HepG2 (cell line): ENCODE measurements around the gene CACNA2D1. TPM values are rescaled to one million over a fixed set of nuclear protein-coding genes. Genes with fewer than 3 reads are reported as not detected.

ENCODE experiments used
- ATAC-seq: fragments of 200-7000 bp; cut with Tn5 transposase; 3 replicates; pipeline ENCODE4 v1.9.1; 2020; ENCODE audit warnings: mild to moderate bottlenecking, moderate library complexity
- BruUV-seq: library from RNA; stranded (reverse); fragments of 400-500 nt; replicated peaks from 2 replicates; lab custom pipeline; 2021; lab: Mats Ljungman, UMichigan
- CTCF ChIA-PET: fragments of 300-600 bp; formaldehyde crosslinking; extraction: SDS; loops from one replicate; lab custom pipeline; 2021; ENCODE audit warnings: low total read pairs, inconsistent platforms, low intra/inter-chr PET ratio; lab: Yijun Ruan, JAX
- POLR2A ChIA-PET: fragments of 350-600 bp; sonication (Branson Sonifier 250); formaldehyde crosslinking; loops from one replicate; lab custom pipeline; 2020; ENCODE audit warnings: antibody characterized with exemption, inconsistent platforms; lab: Yijun Ruan, JAX
- DNase-seq: peaks from one replicate; pipeline ENCODE4 v3.0.0-alpha.2; 2015; ENCODE audit warnings: low spot score
- FAIRE-seq: peaks from 3 replicates; lab custom pipeline; 2011; peaks lifted over from hg19 to GRCh38; lab: Jason Lieb, UNC
- H2AFZ ChIP-seq: one replicate; pipeline ENCODE4 v1.6.1; 2011; ENCODE audit warnings: low read length, inconsistent platforms
- H3K27ac ChIP-seq: fragments of 300-600 bp; 3 replicates; pipeline ENCODE4 v1.8.0; 2011; ENCODE audit warnings: mixed run types, mild to moderate bottlenecking, mixed read lengths, low read length, inconsistent platforms; ENCODE audit not compliant: insufficient read depth; ENCODE audit errors: extremely low read length
- H3K27me3 ChIP-seq, 2 experiments: fragments of 200-600 bp in 1 of 2; 2 replicates in 1 of 2; 3 replicates in 1 of 2; pipeline versions ENCODE4 v1.6.0 to v1.8.0; 2011; ENCODE audit warnings: low read length in 2 of 2, mild to moderate bottlenecking in 2 of 2, moderate library complexity in 2 of 2, inconsistent platforms in 1 of 2; ENCODE audit not compliant: insufficient read depth in 2 of 2, control insufficient read depth in 1 of 2
- H3K36me3 ChIP-seq, 2 experiments: fragments of 200-600 bp in 1 of 2; replicated peaks in 1 of 2; 2 replicates in 1 of 2; 3 replicates in 1 of 2; pipeline versions ENCODE4 v1.5.1 to v1.8.0; 2011; ENCODE audit warnings: low read length in 2 of 2, inconsistent platforms in 1 of 2; ENCODE audit not compliant: insufficient read depth in 2 of 2, control insufficient read depth in 1 of 2
- H3K4me1 ChIP-seq: 2 replicates; pipeline ENCODE4 v1.5.1; 2012; ENCODE audit warnings: low read length, inconsistent platforms; ENCODE audit not compliant: insufficient read depth
- H3K4me2 ChIP-seq: 2 replicates; pipeline ENCODE4 v1.6.0; 2011; ENCODE audit warnings: low read depth, low read length, inconsistent platforms
- H3K4me3 ChIP-seq, 3 experiments: fragments of 200-600 bp in 1 of 3; sonication (generic), shearing (Covaris generic) in 1 of 3; replicated peaks in 1 of 3; 2 replicates each; pipeline ENCODE4 v1.5.1; 2011 to 2016; ENCODE audit warnings: low read length in 3 of 3, inconsistent platforms in 2 of 3, low read depth in 2 of 3, mild to moderate bottlenecking in 2 of 3, control low read depth in 1 of 3, mixed read lengths in 1 of 3; ENCODE audit not compliant: insufficient read depth in 1 of 3
- H3K79me2 ChIP-seq: one replicate; pipeline ENCODE4 v1.6.1; 2011; ENCODE audit warnings: low read length, inconsistent platforms; ENCODE audit not compliant: insufficient read depth
- H3K9ac ChIP-seq: 2 replicates; pipeline ENCODE4 v1.6.0; 2011; ENCODE audit warnings: mild to moderate bottlenecking, low read depth, low read length, inconsistent platforms; ENCODE audit not compliant: insufficient read depth
- H3K9me3 ChIP-seq: 2 replicates; pipeline ENCODE4 v1.5.1; 2012; ENCODE audit warnings: mild to moderate bottlenecking, low read length
- H4K20me1 ChIP-seq: 2 replicates; pipeline ENCODE4 v1.6.0; 2011; ENCODE audit warnings: inconsistent platforms, mild to moderate bottlenecking, low read length, moderate library complexity; ENCODE audit not compliant: insufficient read depth
- CBX1 ChIP-seq: IDR thresholded peaks from one replicate; pipeline ENCODE4 v1.6.1; 2016; ENCODE audit warnings: antibody characterized with exemption, low read depth
- SMC3 ChIP-seq: IDR thresholded peaks from 2 replicates; pipeline ENCODE4 v1.6.1; 2011; ENCODE audit warnings: low read length, improper control_type of control experiment
- YY1 ChIP-seq: IDR thresholded peaks from 2 replicates; pipeline ENCODE4 v1.6.1; 2011; ENCODE audit warnings: low read length, low read depth, moderate library complexity, mild to moderate bottlenecking; ENCODE audit not compliant: insufficient read depth, insufficient replicate concordance
- ZNF563 ChIP-seq: sonication (generic); formaldehyde crosslinking; IDR thresholded peaks from 2 replicates; pipeline ENCODE4 v1.8.0; 2022; ENCODE audit warnings: mild to moderate bottlenecking, moderate library complexity, missing genetic modification reagents
- ZNF775 ChIP-seq: sonication (generic); formaldehyde crosslinking; IDR thresholded peaks from 2 replicates; pipeline ENCODE4 v1.4.0; 2020; ENCODE audit warnings: missing genetic modification reagents, mild to moderate bottlenecking, moderate library complexity, borderline replicate concordance
- WGBS: methylation state at CpG from one replicate; pipeline ENCODE4 v1.1.6; 2017; ENCODE audit warnings: low lambda C conversion rate; 5-methylcytosine and 5-hydroxymethylcytosine counted together
- in situ Hi-C: cut with HindIII; loops from 2 replicates; pipeline ENCODE4 v1.10.0; 2017; ENCODE audit warnings: low pct_unique_long_range_greater_than_20kb; ENCODE audit not compliant: extremely low pct_ligation_motif_present
- intact Hi-C: fragments of 100-400 bp; cut with micrococcal nuclease; formaldehyde crosslinking; loops from one replicate; pipeline ENCODE4 v1.10.0; 2022; ENCODE audit not compliant: unreplicated experiment
- polyA plus RNA-seq, 8 experiments: library from polyadenylated mRNA; depleted of rRNA in 3 of 8; stranded (reverse) in 7 of 8; unstranded in 1 of 8; fragments of >200 nt; fragmentation: Illumina TruSeq in 4 of 8; extraction: Trizol in 4 of 8; gene quantifications; 2 replicates each; pipeline versions ENCODE4 v1.2.1 to v1.2.3, GENCODE V29; 2011 to 2016; ENCODE audit warnings: low read depth in 4 of 8, missing spikeins in 1 of 8, mixed read lengths in 1 of 8; ENCODE audit not compliant: insufficient read depth in 1 of 8
- total RNA-seq, 5 experiments: library from RNA; depleted of rRNA; stranded (reverse); fragments of >200 nt; fragmentation: Illumina TruSeq; extraction: Trizol; gene quantifications; 2 replicates each; pipeline ENCODE4 v1.2.3, GENCODE V29; 2016; ENCODE audit warnings: low read depth in 1 of 5
- TF ChIP-seq, protein P1 (sequence below): sonication (generic); formaldehyde crosslinking; IDR thresholded peaks from 2 replicates; pipeline ENCODE4 v1.4.0; 2020; ENCODE audit warnings: low read depth, mild to moderate bottlenecking, missing genetic modification reagents
- TF ChIP-seq, protein P2 (sequence below): sonication (generic); formaldehyde crosslinking; conservative IDR thresholded peaks from 2 replicates; pipeline ENCODE4 v1.8.1; 2023; ENCODE audit warnings: missing genetic modification reagents
- TF ChIP-seq, protein P3 (sequence below): sonication (generic); formaldehyde crosslinking; IDR thresholded peaks from 2 replicates; pipeline ENCODE4 v1.4.0; 2020; ENCODE audit warnings: missing genetic modification reagents

CACNA2D1 gene
- total and polyA plus RNA-seq, 2 of the 13 experiments (the other 11 are each of a cell fraction or from before 2014, with no cell fraction given) = not detected

DNA sequence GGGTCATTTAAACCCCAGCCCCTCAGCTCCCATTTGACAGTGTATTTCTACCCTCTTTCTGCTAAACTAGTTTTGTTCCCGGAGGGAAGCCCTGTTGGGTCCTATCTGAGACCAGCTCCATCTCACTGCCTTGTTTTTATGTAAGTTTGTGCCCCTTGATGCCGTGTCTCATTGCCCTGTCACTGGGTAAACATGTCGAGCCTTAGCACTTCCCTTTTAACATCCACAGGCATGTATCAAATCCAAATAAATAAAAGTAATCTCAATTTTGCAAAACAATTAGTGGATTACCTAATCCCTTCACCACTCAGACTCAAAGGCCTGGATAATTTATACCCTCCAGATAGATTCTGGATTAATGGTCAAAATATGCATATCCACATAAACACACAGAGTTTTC lies 115.7 kb downstream of the CACNA2D1 start:
- DNase-seq = no peak
- TF ChIP-seq, protein P1, sequence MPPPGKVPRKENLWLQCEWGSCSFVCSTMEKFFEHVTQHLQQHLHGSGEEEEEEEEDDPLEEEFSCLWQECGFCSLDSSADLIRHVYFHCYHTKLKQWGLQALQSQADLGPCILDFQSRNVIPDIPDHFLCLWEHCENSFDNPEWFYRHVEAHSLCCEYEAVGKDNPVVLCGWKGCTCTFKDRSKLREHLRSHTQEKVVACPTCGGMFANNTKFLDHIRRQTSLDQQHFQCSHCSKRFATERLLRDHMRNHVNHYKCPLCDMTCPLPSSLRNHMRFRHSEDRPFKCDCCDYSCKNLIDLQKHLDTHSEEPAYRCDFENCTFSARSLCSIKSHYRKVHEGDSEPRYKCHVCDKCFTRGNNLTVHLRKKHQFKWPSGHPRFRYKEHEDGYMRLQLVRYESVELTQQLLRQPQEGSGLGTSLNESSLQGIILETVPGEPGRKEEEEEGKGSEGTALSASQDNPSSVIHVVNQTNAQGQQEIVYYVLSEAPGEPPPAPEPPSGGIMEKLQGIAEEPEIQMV (CRISPR knock-in tag) = no peak
- TF ChIP-seq SMC3 (no peak), ZNF563 (CRISPR knock-in tag) (no peak), ZNF775 (no peak), CBX1 (no peak), YY1 (no peak)
- TF ChIP-seq, protein P2, sequence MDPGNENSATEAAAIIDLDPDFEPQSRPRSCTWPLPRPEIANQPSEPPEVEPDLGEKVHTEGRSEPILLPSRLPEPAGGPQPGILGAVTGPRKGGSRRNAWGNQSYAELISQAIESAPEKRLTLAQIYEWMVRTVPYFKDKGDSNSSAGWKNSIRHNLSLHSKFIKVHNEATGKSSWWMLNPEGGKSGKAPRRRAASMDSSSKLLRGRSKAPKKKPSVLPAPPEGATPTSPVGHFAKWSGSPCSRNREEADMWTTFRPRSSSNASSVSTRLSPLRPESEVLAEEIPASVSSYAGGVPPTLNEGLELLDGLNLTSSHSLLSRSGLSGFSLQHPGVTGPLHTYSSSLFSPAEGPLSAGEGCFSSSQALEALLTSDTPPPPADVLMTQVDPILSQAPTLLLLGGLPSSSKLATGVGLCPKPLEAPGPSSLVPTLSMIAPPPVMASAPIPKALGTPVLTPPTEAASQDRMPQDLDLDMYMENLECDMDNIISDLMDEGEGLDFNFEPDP (CRISPR knock-in tag) = no peak
- TF ChIP-seq, protein P3, sequence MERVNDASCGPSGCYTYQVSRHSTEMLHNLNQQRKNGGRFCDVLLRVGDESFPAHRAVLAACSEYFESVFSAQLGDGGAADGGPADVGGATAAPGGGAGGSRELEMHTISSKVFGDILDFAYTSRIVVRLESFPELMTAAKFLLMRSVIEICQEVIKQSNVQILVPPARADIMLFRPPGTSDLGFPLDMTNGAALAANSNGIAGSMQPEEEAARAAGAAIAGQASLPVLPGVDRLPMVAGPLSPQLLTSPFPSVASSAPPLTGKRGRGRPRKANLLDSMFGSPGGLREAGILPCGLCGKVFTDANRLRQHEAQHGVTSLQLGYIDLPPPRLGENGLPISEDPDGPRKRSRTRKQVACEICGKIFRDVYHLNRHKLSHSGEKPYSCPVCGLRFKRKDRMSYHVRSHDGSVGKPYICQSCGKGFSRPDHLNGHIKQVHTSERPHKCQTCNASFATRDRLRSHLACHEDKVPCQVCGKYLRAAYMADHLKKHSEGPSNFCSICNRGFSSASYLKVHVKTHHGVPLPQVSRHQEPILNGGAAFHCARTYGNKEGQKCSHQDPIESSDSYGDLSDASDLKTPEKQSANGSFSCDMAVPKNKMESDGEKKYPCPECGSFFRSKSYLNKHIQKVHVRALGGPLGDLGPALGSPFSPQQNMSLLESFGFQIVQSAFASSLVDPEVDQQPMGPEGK (CRISPR knock-in tag) = no peak
- ChIA-PET CTCF (no interaction called here), POLR2A (no interaction called here)
- Histone ChIP-seq H3K9ac (no peak overlapping the region), H4K20me1 (no peaks in the 10 kb centered on the region), H3K79me2 (no peaks in the 10 kb centered on the region), H3K27ac (no peak overlapping the region), H3K4me3 (no peak overlapping the region), H3K27me3 (no peaks in the 10 kb centered on the region), H3K36me3 (no peaks in the 10 kb centered on the region), H3K9me3 (no peaks in the 10 kb centered on the region), H3K4me2 (no peak overlapping the region), H3K4me1 (no peaks in the 10 kb centered on the region), H2AFZ (no peak overlapping the region)
- no peak for FAIRE-seq
- ATAC-seq = no peak
- no TSS peak for BruUV-seq
- intact Hi-C loops = no loop called here
- 0% methylated on average over 3 of the region's 3 CpGs for WGBS
- in situ Hi-C loops = no loop called here
